ENCODE results near the gene RGS17.

Gene RGS17

GRCh38 chr6:153146413-153146812 is 15.3 kb upstream of the RGS17 start:
- TF ChIP-seq TCF12 (IDR thresholded peaks at IDR 0.05; ENCODE audit: low read depth) (no peak), FOXM1 (IDR thresholded peaks at IDR 0.05; ENCODE audit: borderline replicate concordance, low read depth) (no peak), EGR1 (IDR thresholded peaks at IDR 0.05) (no peak), RAD21 (IDR thresholded peaks at IDR 0.05; ENCODE audit: low read depth) (no peak), NFIC (IDR thresholded peaks at IDR 0.05) (no peak), ZBTB7A (IDR thresholded peaks at IDR 0.05; ENCODE audit: low read depth) (no peak), MAX (IDR thresholded peaks at IDR 0.05) (no peak), CREB1 (IDR thresholded peaks at IDR 0.05; ENCODE audit: low read depth) (no peak), TEAD4 (IDR thresholded peaks at IDR 0.05) (no peak), USF1 (IDR thresholded peaks at IDR 0.05) (no peak)

- TF ChIP-seq CREB1 (IDR thresholded peaks at IDR 0.05; ENCODE audit: low read depth): no peak
- TF ChIP-seq USF1 (IDR thresholded peaks at IDR 0.05): no peak
- TF ChIP-seq CEBPB (IDR thresholded peaks at IDR 0.05): no peak
- no peak for TF ChIP-seq REST (IDR thresholded peaks at IDR 0.05; ENCODE audit: low read depth)
- TF ChIP-seq MAX (IDR thresholded peaks at IDR 0.05): no peak
- TF ChIP-seq TEAD4 (IDR thresholded peaks at IDR 0.05): no peak
- TF ChIP-seq TAF1 (IDR thresholded peaks at IDR 0.05; ENCODE audit: low read depth): no peak
- no peak for TF ChIP-seq EP300 (IDR thresholded peaks at IDR 0.05; ENCODE audit: borderline replicate concordance)
- TF ChIP-seq NFIC (IDR thresholded peaks at IDR 0.05): no peak
- no peak for TF ChIP-seq TCF12 (IDR thresholded peaks at IDR 0.05; ENCODE audit: low read depth)
- no peak for TF ChIP-seq RAD21 (IDR thresholded peaks at IDR 0.05; ENCODE audit: low read depth)
- TF ChIP-seq ZBTB7A (IDR thresholded peaks at IDR 0.05; ENCODE audit: low read depth): no peak
- TF ChIP-seq YY1 (IDR thresholded peaks at IDR 0.05; ENCODE audit: low read depth): no peak
- no peak for TF ChIP-seq FOXM1 (IDR thresholded peaks at IDR 0.05; ENCODE audit: borderline replicate concordance, low read depth)
- no peak for TF ChIP-seq EGR1 (IDR thresholded peaks at IDR 0.05)
These were observed 14.5 kb upstream of the RGS17 start for GRCh38 chr6:153145591-153145990.

- no peak for TF ChIP-seq TEAD4 (IDR thresholded peaks at IDR 0.05)
- TF ChIP-seq EP300 (IDR thresholded peaks at IDR 0.05; ENCODE audit: borderline replicate concordance): no peak
- no peak for TF ChIP-seq USF1 (IDR thresholded peaks at IDR 0.05)
- TF ChIP-seq CREB1 (IDR thresholded peaks at IDR 0.05; ENCODE audit: low read depth): no peak
- no peak for TF ChIP-seq NFIC (IDR thresholded peaks at IDR 0.05)
- no peak for TF ChIP-seq FOXM1 (IDR thresholded peaks at IDR 0.05; ENCODE audit: borderline replicate concordance, low read depth)
- TF ChIP-seq EGR1 (IDR thresholded peaks at IDR 0.05): no peak
- no peak for TF ChIP-seq TCF12 (IDR thresholded peaks at IDR 0.05; ENCODE audit: low read depth)
- no peak for TF ChIP-seq ZBTB7A (IDR thresholded peaks at IDR 0.05; ENCODE audit: low read depth)
- TF ChIP-seq CEBPB (IDR thresholded peaks at IDR 0.05): no peak
- no peak for TF ChIP-seq TAF1 (IDR thresholded peaks at IDR 0.05; ENCODE audit: low read depth)
- TF ChIP-seq MAX (IDR thresholded peaks at IDR 0.05): no peak
- TF ChIP-seq REST (IDR thresholded peaks at IDR 0.05; ENCODE audit: low read depth): no peak
- no peak for TF ChIP-seq RAD21 (IDR thresholded peaks at IDR 0.05; ENCODE audit: low read depth)
- no peak for TF ChIP-seq YY1 (IDR thresholded peaks at IDR 0.05; ENCODE audit: low read depth)
These were observed 12.1 kb upstream of the RGS17 start for GRCh38 chr6:153143200-153143599.

GRCh38 chr6:153140299-153140698 is 9.2 kb upstream of the RGS17 start:
- TF ChIP-seq YY1 (IDR thresholded peaks at IDR 0.05; ENCODE audit: low read depth) (no peak), TCF12 (IDR thresholded peaks at IDR 0.05; ENCODE audit: low read depth) (no peak), CREB1 (IDR thresholded peaks at IDR 0.05; ENCODE audit: low read depth) (no peak), REST (IDR thresholded peaks at IDR 0.05; ENCODE audit: low read depth) (no peak), FOXM1 (IDR thresholded peaks at IDR 0.05; ENCODE audit: borderline replicate concordance, low read depth) (no peak), EP300 (IDR thresholded peaks at IDR 0.05; ENCODE audit: borderline replicate concordance) (no peak)
